GM12801 (cell line): ENCODE measurements around the gene GRB10.

ENCODE experiments used
- CTCF ChIP-seq: IDR thresholded peaks from one replicate; pipeline ENCODE4 v1.5.1; 2011; ENCODE audit warnings: control low read depth; ENCODE audit not compliant: insufficient read length; ENCODE audit errors: extremely low read depth

The GRB10 gene

DNA sequence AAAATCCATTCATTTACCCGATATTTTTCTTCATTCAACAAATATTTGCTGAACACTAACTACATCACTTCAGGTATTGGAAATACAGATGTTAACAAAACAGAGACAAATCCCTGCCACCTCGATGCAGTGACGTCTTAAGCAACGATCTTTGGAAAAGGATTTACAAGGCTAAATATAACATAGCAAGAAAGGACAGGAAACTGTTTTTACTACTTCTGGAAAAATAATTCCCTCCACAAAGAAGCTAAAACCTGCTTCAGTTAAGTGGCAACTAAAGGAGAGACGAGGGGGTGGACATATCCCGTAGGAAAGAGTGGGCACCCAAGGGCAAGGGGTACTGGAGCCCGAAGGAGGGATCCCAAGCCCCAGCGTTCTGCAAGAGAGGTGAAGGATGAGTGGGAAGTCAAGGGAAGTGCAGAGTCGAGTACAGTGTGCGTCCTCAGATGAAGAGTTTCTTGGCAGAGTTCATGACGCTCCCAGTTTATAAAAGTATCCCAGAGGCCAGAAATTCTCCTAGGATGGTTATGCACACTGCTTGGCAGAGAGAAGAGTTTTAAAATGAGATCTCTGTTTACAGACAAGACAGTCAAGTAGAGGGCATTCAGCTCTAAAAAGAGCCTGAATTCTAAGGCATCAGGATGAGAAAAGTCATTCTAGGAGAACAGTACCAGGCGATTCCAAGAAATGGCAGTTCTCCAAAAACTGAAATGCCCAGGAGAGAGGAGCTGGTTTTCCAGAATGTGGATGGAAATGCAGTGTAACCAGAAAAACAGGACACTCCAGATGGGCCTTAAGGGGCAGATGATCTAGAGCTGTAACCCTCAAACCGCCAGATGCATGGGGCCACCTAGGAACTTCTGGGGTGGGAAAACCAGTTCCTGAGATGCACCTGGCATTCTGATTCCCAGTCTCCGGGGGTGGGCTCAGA lies 97.3 kb downstream of the GRB10 start:
- TF ChIP-seq CTCF = no peak

- no peak for TF ChIP-seq CTCF
These were observed 98.0 kb downstream of the GRB10 start for GRCh38 chr7:50684713-50685075.

DNA sequence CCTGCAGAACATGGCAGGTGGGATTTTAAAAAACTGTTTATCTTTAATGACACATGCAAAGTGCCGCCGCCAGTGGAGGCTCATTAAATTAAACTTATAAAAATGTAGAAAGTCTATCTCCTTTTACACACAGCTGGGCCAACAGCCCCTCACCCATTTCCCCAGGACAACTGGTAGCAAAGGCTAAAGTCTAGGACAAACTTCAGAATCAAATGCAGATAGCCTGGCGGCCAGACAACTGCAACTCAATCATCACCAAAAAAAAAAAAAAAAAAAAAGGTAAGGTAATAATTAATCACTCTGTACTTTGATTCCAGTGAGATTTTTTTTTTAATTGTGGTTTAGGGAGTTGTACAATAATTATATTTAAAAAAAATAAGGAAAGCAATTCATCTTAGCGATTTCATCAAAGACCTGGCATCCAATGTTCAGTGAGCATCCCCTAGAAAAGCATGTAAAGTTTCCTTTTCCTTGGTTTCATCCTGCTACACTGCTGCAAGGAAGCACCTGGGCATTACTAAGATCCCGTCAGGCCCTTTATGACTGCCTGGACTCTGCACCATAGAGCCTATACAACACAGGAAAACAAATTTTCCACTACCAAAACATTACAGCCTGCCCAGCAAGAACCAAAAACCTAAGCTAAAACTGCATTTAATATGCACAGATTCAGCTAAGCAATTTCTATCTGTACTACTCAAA lies 98.5 kb downstream of the GRB10 start:
- no peak for TF ChIP-seq CTCF

GRCh38 chr7:50682573-50682972 lies 100.1 kb downstream of the GRB10 start:
- no peak for TF ChIP-seq CTCF

GRCh38 chr7:50682079-50682478 lies 100.6 kb downstream of the GRB10 start:
- no peak for TF ChIP-seq CTCF

DNA sequence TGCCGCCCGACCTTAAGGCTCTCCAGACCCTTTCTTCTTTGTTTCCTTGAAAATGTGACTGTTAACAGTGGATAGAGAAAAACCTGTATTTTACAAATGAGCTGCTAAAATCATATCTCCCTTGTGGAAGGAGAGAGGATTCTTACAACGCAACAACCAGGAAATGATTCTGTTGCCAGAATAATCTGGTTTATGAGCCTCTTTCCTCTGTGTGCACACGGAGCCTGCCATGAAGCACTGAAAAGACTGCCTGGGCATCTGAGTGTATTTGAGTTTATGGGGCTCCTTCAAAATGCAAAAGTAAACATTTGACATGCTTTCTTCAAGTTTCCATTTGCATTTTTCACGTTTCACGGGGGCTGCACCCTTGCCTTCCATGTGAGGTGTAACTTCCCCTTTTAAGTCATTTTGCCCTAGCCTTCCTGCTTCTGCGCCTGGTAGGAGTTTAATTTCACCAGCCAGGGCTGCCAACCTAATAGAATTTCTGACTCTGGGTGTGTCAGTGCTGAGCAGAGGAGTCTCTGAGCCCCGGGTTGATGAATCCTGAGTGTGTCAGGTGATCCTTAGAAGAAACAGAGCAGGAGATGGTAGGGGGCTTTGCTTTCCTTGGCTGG lies 101.2 kb downstream of the GRB10 start:
- no peak for TF ChIP-seq CTCF
